Skin epidermis (tissue), 12 donors: ENCODE data around the gene PAPOLA.
"Not testable (repeated sequence)": the region's sequence is repeated elsewhere in the genome, so short reads cannot be mapped to it uniquely, and the experiment has no call there.

ENCODE experiments used
- H3K27ac ChIP-seq, 21 experiments: fragments of 200-600 bp; sonication (generic) in 11 of 21; one replicate each; pipeline ENCODE4 v1.5.0; 2020; ENCODE audit warnings: mild to moderate bottlenecking in 3 of 21, inconsistent platforms in 2 of 21, moderate library complexity in 2 of 21
- H3K4me3 ChIP-seq, 7 experiments: fragments of 200-600 bp; sonication (generic) in 2 of 7; one replicate each; pipeline ENCODE4 v1.5.0; 2020; ENCODE audit warnings: inconsistent platforms in 2 of 7, mild to moderate bottlenecking in 2 of 7, moderate library complexity in 1 of 7

Gene PAPOLA

DNA sequence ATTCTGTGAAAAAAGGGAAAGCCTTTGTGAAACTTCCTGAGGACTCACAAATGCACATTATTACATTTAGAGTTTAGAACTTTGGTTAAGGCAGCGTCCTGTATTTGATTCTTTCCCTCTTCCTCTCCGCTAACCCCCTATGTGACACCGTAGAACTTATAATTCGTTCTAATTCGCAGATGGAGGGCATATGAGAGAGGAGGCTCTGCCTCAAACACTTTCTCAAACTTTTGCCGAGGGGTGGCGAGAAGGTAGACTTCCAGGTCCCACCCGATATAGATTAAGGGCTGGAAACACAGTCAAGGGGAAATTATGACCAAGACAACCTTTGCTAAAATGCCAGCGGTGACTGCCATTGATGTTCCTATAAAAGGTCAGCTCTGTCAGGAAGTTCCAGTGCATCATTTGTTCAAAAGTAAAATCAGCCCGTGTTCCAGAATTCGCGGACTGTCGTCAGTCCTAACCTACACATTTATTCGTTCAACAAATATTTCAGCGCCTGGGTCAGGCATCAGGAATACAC, 904 bp upstream of the PAPOLA start:
- peak overlapping the region; percentile 65 to 96 (median 88) for H3K4me3 ChIP-seq
- peak overlapping the region in 20 of 21 experiments; percentile 92 to 100 (median 98) for H3K27ac ChIP-seq

DNA sequence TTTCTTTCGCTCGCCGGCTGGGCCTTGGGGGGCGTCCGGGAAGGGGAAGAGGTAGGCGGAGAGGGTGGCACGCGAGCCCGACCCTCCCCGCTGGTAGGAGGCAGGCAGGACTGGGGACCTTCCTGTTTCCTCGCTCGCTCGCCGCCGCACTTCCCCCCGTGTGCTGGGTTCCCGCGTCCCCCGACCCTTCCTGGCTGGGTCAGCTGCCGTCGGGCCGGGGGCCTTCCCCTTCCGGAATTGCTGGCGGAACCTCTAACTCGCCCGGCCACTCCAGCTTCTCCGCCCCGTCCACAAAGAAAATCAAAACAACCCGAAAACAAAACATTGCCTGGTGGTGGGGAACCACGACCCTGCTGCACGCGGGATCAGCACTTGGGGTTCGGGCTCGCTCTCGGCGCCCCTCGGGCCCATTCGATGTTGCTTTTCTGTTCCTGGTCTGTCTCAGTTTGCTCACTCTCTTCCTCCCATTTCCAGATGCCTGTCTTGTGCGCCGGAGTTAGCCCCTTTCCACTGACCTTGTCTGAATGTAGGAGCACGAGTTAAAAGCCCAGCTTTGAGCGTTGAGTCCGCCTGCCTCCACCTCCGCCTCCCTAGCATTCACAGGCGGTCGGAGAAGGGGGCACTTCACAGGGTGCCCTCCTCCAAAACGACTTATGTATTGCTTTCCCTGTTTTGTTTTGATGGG, 581 bp downstream of the PAPOLA start:
- Histone ChIP-seq H3K4me3 (peak overlapping the region; percentile 65 to 96 (median 88)), H3K27ac (peak overlapping the region; percentile 89 to 100 (median 98))

- Histone ChIP-seq H3K4me3 (peak overlapping the region; percentile 65 to 96 (median 88)), H3K27ac (peak overlapping the region in 20 of 21 experiments; percentile 89 to 100 (median 98))
These were observed 1.1 kb downstream of the PAPOLA start for GRCh38 chr14:96503306-96503679.

DNA sequence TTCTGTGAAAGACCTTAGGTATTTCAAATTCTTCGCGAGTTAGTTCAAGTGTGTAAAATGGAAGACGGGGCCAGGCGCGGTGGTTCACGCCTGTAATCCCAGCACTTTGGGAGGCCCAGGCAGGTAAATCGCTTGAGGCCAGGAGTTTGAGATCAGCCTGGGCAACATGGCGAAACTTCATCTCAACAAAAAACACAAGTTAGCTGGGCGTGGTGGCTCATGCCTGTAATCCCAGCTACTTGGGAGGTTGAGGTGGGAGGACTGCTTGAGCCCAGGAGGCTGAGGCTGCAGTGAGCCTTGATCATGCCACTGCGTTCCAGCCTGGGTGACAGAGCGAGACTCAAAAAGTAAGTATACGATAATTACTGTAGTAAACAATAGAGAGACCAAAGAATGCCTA, 2.2 kb downstream of the PAPOLA start:
- not testable (repeated sequence) for H3K4me3 ChIP-seq, H3K27ac ChIP-seq

DNA sequence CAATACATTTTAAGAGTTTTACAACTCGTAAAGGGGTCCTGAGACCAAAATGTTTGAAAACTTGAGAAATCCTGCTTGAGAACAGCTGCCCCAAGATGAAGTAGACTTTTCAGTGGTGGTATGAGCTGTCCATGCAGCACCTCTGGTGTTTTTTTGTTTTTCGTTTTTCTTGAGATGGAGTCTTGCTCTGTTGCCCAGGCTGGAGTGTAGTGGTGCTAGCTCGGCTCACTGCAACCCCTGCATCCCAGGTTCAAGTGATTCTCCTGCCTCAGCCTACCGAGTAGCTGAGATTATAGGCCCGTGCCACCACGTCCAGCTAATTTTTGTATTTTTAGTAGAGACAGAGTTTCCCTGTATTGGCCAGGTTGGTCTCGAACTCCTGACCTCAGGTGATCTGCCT, 5.5 kb downstream of the PAPOLA start:
- no peak overlapping the region for H3K4me3 ChIP-seq
- H3K27ac ChIP-seq, result no peak overlapping the region

GRCh38 chr14:96508900-96509299, 6.7 kb downstream of the PAPOLA start:
- no peak overlapping the region for H3K27ac ChIP-seq
- H3K4me3 ChIP-seq, result no peak overlapping the region

DNA sequence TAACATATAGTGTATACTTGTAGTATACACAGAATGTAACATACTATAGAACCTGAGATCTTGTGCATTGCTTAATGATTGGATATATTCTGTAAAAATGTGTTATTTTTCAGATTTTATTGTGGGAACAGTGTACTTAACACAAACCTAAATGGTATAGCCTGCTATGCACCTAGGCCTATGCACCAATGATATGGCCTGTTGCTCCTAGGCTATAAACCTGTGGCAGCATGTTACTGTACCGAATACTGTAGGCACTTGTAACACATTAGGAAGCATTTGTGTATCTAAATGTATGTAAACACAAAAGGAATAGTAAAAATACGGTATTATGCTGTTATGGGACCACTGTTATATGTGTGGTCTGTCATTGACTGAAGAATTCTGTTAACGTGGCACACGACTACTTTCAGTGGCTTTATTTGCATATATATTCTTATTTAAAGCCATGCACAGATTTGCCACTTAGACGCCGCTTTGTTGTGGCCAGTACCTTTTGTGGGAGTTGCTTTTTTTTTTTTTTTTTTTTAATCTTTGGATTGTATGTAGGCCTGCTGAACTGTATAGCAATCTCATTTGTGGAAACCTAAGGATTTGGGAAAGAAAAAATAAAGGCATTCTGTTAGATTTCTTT, 7.4 kb downstream of the PAPOLA start:
- Histone ChIP-seq H3K27ac (no peak overlapping the region), H3K4me3 (no peak overlapping the region)

- H3K4me3 ChIP-seq, result no peak overlapping the region
- H3K27ac ChIP-seq, result no peak overlapping the region
These were observed 9.0 kb downstream of the PAPOLA start for GRCh38 chr14:96511146-96511545.

GRCh38 chr14:96511667-96512066, 9.5 kb downstream of the PAPOLA start:
- no peak overlapping the region for H3K4me3 ChIP-seq
- no peak overlapping the region for H3K27ac ChIP-seq

DNA sequence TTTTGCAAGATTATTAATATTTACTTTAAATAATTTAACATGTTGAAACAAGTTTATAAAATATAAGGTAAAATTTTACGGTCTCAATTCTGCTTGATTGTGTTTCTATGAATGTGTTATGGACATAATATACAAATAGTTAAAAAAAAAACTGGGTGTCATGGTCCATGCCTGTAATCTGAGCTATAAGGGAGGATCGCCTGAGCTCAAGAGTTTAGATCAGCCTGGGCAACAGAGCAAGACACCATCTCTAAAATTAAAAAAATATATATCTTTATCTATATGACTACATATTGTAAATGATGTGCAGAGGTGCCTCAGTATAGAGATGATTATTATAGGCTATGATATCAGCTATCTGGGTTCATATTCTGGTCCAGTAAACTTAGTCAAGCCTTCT, 9.9 kb downstream of the PAPOLA start:
- Histone ChIP-seq H3K4me3 (no peak overlapping the region), H3K27ac (no peak overlapping the region)

GRCh38 chr14:96512602-96513397, 10.6 kb downstream of the PAPOLA start:
- Histone ChIP-seq H3K27ac (no peak overlapping the region), H3K4me3 (no peak overlapping the region)

DNA sequence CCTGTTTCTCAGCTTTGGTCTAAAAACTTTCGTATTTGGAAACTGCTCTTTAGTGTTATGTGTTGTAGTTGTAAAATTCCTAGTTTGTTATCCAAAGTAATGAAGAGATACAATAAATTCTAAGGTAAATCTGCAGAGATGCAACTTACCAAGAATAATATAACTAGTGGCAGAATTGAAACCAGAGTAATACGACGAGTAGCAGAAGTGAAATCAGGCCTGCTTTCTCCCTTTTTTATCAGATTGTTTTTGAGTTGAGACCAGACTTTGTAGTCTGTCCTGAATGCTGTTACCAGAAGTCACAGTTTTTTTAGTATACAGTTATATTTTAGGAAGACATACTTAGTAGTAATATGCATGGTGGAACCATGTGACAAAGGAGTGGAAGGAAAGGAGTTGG, 12.5 kb downstream of the PAPOLA start:
- H3K27ac ChIP-seq, result no peak overlapping the region
- H3K4me3 ChIP-seq, result no peak overlapping the region

DNA sequence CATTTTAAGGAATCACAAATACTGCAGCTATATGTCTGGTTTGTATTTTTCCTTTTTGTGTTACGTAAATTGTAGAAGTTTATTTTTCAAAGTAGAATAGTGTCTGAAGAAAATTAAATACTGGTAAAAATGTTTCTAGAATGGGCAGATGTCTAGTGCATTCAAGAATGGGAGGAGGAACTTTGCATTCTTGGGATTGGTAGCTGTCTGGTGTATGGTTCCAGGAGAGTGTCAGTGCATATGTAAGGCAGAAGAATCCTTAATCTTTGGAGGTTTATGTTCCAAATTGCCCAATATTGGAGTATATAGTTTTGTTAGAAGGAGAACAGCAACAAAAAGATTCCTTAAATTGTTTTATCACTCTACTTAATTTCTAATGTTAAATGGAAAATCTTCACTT, 13.5 kb downstream of the PAPOLA start:
- no peak overlapping the region for H3K4me3 ChIP-seq
- H3K27ac ChIP-seq, result no peak overlapping the region

DNA sequence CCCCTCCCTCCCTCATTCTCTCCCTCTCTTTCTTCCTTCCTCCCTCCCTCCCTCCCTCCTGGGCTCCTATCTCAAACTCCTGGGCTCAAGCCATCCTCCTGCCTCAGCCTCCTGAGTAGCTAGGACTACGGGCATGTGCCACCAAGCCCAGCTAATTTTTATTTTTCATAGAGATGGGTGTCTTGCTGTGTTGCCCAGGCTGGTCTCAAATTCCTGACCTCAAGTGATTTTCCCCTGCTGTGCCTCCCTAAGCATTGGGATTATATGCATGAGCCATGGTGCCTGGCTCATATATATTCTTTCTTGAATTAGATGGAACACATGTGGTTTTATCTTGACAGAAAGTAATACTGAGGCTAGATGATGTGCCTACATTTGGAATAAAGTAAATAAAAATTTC, 14.2 kb downstream of the PAPOLA start:
- no peak overlapping the region for H3K27ac ChIP-seq
- H3K4me3 ChIP-seq, result no peak overlapping the region

- Histone ChIP-seq H3K4me3 (no peak overlapping the region), H3K27ac (no peak overlapping the region)
These were observed 17.8 kb downstream of the PAPOLA start for GRCh38 chr14:96519970-96520369.

GRCh38 chr14:96525452-96525851, 23.3 kb downstream of the PAPOLA start:
- H3K27ac ChIP-seq, result no peak overlapping the region
- no peak overlapping the region for H3K4me3 ChIP-seq

- no peak overlapping the region for H3K27ac ChIP-seq
- H3K4me3 ChIP-seq, result no peak overlapping the region
These were observed 30.4 kb downstream of the PAPOLA start for GRCh38 chr14:96532632-96533031.

GRCh38 chr14:96536807-96537206, 34.6 kb downstream of the PAPOLA start:
- Histone ChIP-seq H3K4me3 (no peak overlapping the region), H3K27ac (no peak overlapping the region)

- Histone ChIP-seq H3K27ac (no peak overlapping the region), H3K4me3 (no peak overlapping the region)
These were observed 36.2 kb downstream of the PAPOLA start for GRCh38 chr14:96538097-96538989.

DNA sequence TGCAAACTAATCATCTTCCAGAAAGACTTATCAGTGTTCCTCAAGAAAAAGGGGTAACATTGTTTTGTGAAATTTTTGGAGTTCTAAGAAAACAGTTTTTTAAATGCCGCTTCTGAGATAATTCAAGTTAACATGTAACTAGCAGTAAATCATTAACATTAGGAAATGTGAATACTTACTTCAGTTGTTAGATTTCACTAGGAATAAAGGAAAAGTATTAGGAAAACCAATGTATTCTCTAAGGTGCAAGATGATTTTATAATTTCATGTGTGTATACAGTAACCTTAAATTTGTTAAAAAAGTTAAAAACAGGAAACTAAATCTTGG, 36.8 kb downstream of the PAPOLA start:
- Histone ChIP-seq H3K27ac (no peak overlapping the region), H3K4me3 (no peak overlapping the region)
